GM13977 (cell line): ENCODE measurements around the gene RSL24D1.

Experiments used
- DNase-seq: peaks from one replicate; pipeline ENCODE4 v3.0.0; 2012; ENCODE audit warnings: low spot score
- in situ Hi-C: fragments of 300-500 bp; cut with MboI; formaldehyde crosslinking; loops from one replicate; pipeline ENCODE4 v1.12.0; 2022; ENCODE audit warnings: low sequenced_read_pairs, low pct_unique_long_range_greater_than_20kb, mixed read lengths, inconsistent platforms; ENCODE audit not compliant: unreplicated experiment
- TF ChIP-seq, protein P1 (sequence below): IDR thresholded peaks from 2 replicates; pipeline ENCODE4 v1.5.1; 2012; ENCODE audit warnings: mild to moderate bottlenecking, control low read depth; ENCODE audit not compliant: insufficient read depth; ENCODE audit errors: extremely low read depth, missing control alignments

RSL24D1 gene

DNA sequence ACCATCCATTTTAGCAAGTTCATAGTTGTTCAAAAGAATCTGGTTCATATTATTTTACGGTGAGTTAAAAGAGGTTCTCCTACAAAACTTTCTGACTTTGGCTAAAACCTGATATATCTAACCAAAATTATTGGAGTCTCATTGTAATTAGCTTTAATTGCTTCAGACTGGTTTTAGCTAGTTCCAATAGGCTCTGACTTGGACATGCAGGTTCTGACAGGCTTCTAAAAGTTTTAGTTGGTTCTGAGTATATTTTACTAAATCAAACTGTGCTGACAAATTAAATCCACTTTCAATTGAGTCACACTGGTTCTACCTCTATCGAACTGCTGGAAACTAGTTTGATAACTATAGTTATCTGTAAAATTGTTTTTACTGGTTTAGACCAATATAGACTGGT is 42.1 kb upstream of the RSL24D1 start:
- in situ Hi-C loops, result no loop called here
- TF ChIP-seq, protein P1, sequence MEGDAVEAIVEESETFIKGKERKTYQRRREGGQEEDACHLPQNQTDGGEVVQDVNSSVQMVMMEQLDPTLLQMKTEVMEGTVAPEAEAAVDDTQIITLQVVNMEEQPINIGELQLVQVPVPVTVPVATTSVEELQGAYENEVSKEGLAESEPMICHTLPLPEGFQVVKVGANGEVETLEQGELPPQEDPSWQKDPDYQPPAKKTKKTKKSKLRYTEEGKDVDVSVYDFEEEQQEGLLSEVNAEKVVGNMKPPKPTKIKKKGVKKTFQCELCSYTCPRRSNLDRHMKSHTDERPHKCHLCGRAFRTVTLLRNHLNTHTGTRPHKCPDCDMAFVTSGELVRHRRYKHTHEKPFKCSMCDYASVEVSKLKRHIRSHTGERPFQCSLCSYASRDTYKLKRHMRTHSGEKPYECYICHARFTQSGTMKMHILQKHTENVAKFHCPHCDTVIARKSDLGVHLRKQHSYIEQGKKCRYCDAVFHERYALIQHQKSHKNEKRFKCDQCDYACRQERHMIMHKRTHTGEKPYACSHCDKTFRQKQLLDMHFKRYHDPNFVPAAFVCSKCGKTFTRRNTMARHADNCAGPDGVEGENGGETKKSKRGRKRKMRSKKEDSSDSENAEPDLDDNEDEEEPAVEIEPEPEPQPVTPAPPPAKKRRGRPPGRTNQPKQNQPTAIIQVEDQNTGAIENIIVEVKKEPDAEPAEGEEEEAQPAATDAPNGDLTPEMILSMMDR, result no peak
- DNase-seq, result no peak

DNA sequence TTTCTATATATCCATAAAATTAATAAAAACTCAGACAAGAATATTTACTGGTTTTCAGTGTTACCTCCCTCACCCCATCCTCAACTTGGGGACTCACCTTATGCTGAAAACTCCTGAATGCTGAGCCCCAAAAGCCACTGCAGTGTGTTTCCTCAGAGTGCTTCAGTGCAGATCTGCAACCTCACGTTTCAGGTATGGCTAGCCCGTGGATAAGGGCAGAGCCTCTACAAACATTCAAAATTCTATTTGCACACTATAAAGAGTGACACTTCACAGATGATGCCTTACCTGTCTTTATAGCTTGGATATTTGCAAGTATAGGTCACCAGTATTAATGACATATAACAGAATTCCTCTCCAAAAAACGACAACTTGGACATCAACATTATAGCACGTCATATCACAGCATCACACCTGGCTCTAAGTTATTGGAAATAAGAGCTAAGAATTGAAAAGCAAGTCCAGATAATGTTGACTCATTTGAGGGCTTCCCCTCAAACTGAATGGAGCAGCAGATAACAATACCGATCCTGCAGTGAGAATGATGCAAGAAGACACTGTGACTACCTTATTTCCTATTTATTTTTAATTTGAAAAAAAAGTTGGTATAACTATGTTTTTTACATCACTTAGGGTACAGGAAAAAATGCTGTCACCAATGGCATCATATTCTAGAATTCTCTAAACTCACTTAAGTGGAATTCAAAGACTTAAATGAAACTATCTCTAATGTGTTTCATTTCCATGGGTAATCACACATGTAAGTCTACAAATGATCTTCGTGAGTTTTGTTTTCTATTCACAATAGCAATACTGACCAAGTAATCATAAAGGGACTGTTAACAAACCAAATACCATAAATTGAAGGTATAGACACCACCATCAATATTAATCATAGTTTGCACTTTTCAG is 40.7 kb upstream of the RSL24D1 start:
- TF ChIP-seq, protein P1, result no peak
- in situ Hi-C loops, result no loop called here

DNA sequence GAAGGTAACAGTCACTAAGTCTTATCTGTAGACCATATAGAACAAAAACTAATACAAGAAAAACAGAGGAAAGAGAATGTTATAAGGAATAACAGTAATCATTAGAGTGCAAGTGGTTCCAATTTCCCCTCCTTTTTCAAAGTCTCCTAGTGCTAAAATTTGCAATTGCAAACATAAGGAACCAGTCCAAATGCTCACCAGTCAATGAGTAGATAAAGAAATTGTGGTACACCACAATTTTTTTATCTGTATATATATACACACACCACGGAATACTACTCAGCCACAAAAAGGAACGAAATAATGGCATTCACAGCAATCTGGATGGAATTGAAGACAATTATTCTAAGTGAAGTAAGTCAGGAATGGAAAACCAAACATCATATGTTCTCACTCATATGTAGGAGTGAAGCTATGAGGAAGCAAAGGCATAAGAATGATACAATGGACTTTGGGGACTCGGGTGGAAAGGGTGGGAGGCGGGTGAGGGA is 38.9 kb upstream of the RSL24D1 start:
- TF ChIP-seq, protein P1, result no peak
- no peak for DNase-seq
- in situ Hi-C loops, result no loop called here

More for the DNA sequence above, 40.7 kb upstream of the RSL24D1 start:
- DNase-seq, result no peak

DNA sequence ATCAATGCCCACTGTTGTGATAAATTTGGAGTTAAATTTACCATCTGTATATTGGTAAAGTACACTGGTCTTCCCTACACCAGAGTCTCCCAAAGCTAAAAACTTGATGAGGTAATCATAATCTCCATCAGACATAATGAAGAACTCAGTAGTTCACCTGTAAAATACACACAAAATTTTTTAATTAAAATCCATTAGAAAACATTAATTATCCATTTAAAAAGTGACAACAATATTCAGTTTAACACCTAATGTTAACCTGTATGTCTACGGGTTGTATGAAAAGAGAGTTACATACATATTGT is 38.0 kb upstream of the RSL24D1 start:
- TF ChIP-seq, protein P1, result no peak
- in situ Hi-C loops, result no loop called here
- no peak for DNase-seq

DNA sequence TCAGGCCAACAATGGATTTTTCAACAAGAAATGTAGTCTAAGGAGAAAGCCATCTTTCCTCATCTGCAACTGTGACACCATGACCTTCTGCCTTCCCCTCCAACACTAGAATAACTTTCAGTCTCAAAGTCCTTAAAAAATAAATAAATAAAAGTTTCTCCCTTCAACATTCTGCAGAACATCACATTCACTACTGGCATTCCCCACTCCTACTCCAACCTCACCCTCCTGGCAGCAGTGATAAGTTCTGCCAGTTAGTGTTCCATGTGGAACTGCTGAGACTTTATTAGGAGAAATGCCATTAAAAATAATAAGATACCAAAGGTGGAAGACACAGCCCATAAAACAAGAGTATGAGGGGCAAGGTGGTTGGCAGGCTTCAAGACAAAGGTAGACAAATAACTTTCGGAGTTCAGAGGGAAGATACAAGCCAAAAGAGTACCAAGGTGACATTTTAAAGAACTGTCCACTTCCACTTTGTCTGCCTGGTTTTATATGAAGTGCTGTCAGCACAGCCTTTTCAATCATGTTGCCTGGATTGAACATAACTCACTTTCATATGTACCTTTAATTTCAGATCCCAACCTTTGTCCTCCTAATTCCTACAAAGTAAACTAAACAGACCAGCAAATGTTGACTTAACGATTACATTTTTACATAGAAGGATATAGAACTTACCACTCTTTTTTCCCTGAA is 37.5 kb upstream of the RSL24D1 start:
- no peak for DNase-seq
- in situ Hi-C loops, result no loop called here

DNA sequence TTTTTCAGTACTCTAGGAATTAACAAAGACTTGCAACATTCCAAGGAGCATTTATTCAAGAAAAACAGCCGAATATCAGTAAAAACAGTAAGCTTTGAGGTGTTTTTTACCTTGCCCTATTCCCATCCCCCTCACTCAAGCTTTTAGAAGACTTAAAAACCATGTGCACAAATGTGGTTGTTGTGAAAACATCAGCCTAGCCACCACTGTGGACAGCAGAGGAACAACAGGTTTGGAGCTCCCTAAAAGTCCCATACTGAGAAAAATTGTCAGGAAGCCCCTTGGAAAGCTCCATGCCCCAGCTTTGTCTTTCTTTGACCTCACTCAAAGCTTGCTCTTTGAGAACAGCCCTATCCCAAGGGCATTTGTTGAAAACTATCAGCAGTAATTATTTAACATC is 34.7 kb upstream of the RSL24D1 start:
- TF ChIP-seq, protein P1, result no peak
- in situ Hi-C loops, result no loop called here
- DNase-seq, result no peak

More for the DNA sequence above, 37.5 kb upstream of the RSL24D1 start:
- TF ChIP-seq, protein P1, result no peak
